ENCODE measurements around the gene UBXN11.
A peak's percentile ranks its signal among the peaks of the same experiment; 100 is the strongest.

UBXN11 gene

GRCh38 chr1:26320896-26321295 is 14.5 kb upstream of the UBXN11 start:
- Histone ChIP-seq H3K36me3 (ENCODE audit: low read length) (peaks cover 4% of the 10 kb centered on the region; the same call in 1 of the 2 replicates), H3K9ac (ENCODE audit: low read length) (peak overlapping the region; percentile 10; the same call in 1 of the 2 replicates), H3F3A (ENCODE audit: insufficient read depth) (peaks cover 49% of the 10 kb centered on the region), H2AFZ (ENCODE audit: low read depth, low read length, severe bottlenecking) (no peak overlapping the region), H3K27me3 (ENCODE audit: low read length) (no peaks in the 10 kb centered on the region), H3K4me2 (ENCODE audit: low read depth, low read length, poor library complexity, severe bottlenecking) (peak overlapping the region; percentile 22), H4K20me1 (ENCODE audit: low read depth, low read length) (no peaks in the 10 kb centered on the region), H3K27ac (ENCODE audit: low read depth, low read length) (peak overlapping the region; percentile 93), H3K4me3 (ENCODE audit: insufficient read depth, low read length, poor library complexity, severe bottlenecking) (no peak overlapping the region), H3K9me3 (ENCODE audit: insufficient read depth, low read length) (no peaks in the 10 kb centered on the region), H3K79me2 (ENCODE audit: insufficient read depth, low read length) (peaks cover 20% of the 10 kb centered on the region), H3K9me2 (replicated peaks; ENCODE audit: insufficient read depth, low read length) (no peaks in the 10 kb centered on the region)
- TF ChIP-seq EZH2phosphoT487 (conservative IDR thresholded peaks at IDR 0.05; ENCODE audit: low read length) (no peak), CTCF (IDR thresholded peaks at IDR 0.05; ENCODE audit: insufficient read depth, low read length, poor library complexity, severe bottlenecking) (no peak)

GRCh38 chr1:26318338-26319064 is 12.1 kb upstream of the UBXN11 start:
- Histone ChIP-seq H3K4me2 (ENCODE audit: low read depth, low read length, poor library complexity, severe bottlenecking) (peak overlapping the region; percentile 84), H3K36me3 (ENCODE audit: low read length) (peaks cover 4% of the 10 kb centered on the region; the same call in 1 of the 2 replicates), H3K27me3 (ENCODE audit: low read length) (no peaks in the 10 kb centered on the region), H2AFZ (ENCODE audit: low read depth, low read length, severe bottlenecking) (no peak overlapping the region), H3K9me3 (ENCODE audit: insufficient read depth, low read length) (no peaks in the 10 kb centered on the region), H3K9me2 (replicated peaks; ENCODE audit: insufficient read depth, low read length) (no peaks in the 10 kb centered on the region), H3K27ac (ENCODE audit: low read depth, low read length) (peak overlapping the region; percentile 93), H4K20me1 (ENCODE audit: low read depth, low read length) (no peaks in the 10 kb centered on the region), H3K9ac (ENCODE audit: low read length) (peak overlapping the region; percentile 89), H3F3A (ENCODE audit: insufficient read depth) (peaks cover 50% of the 10 kb centered on the region), H3K79me2 (ENCODE audit: insufficient read depth, low read length) (peaks cover 20% of the 10 kb centered on the region), H3K4me3 (ENCODE audit: insufficient read depth, low read length, poor library complexity, severe bottlenecking) (peak overlapping the region; percentile 73)
- no peak for TF ChIP-seq EZH2phosphoT487 (conservative IDR thresholded peaks at IDR 0.05; ENCODE audit: low read length)
- TF ChIP-seq CTCF (IDR thresholded peaks at IDR 0.05; ENCODE audit: insufficient read depth, low read length, poor library complexity, severe bottlenecking) = no peak

GRCh38 chr1:26317612-26318337 is 11.3 kb upstream of the UBXN11 start, which contains the start of gene CD52:
TSS of gene CD52 (plus strand) at chr1:26317958. CDS start at chr1:26318018, 60 bp downstream.
- H4K20me1 ChIP-seq (ENCODE audit: low read depth, low read length) = no peaks in the 10 kb centered on the region
- peaks cover 20% of the 10 kb centered on the region for H3K79me2 ChIP-seq (ENCODE audit: insufficient read depth, low read length)
- no peak within 1 kb of the TSS for H2AFZ ChIP-seq (ENCODE audit: low read depth, low read length, severe bottlenecking)
- no peaks in the 10 kb centered on the region for H3K27me3 ChIP-seq (ENCODE audit: low read length)
- peaks cover 50% of the 10 kb centered on the region for H3F3A ChIP-seq (ENCODE audit: insufficient read depth)
- no peaks in the 10 kb centered on the region for H3K9me2 ChIP-seq (replicated peaks; ENCODE audit: insufficient read depth, low read length)
- peak within 1 kb of the TSS; percentile 84 for H3K4me2 ChIP-seq (ENCODE audit: low read depth, low read length, poor library complexity, severe bottlenecking)
- peak within 1 kb of the TSS; percentile 89 for H3K9ac ChIP-seq (ENCODE audit: low read length)
- H3K27ac ChIP-seq (ENCODE audit: low read depth, low read length) = peak within 1 kb of the TSS; percentile 93
- H3K36me3 ChIP-seq (ENCODE audit: low read length) = peaks cover 4% of the 10 kb centered on the region; the same call in 1 of the 2 replicates
- no peak for TF ChIP-seq CTCF (IDR thresholded peaks at IDR 0.05; ENCODE audit: insufficient read depth, low read length, poor library complexity, severe bottlenecking)
- TF ChIP-seq EZH2phosphoT487 (conservative IDR thresholded peaks at IDR 0.05; ENCODE audit: low read length) = no peak
- peak within 1 kb of the TSS; percentile 73 for H3K4me3 ChIP-seq (ENCODE audit: insufficient read depth, low read length, poor library complexity, severe bottlenecking)
- H3K9me3 ChIP-seq (ENCODE audit: insufficient read depth, low read length) = no peaks in the 10 kb centered on the region
